Natural killer cell treated with Interleukin-12 subunit alpha and Interleukin-12 subunit beta and Interleukin-15 and Interleukin-18, amount 100 ng/mL, for 72 hours (primary cell): ENCODE measurements around the gene PCDHGB5. TPM values are rescaled to one million over a fixed set of nuclear protein-coding genes. Genes with fewer than 3 reads are reported as not detected.
"Not testable (repeated sequence)": the region's sequence is repeated elsewhere in the genome, so short reads cannot be mapped to it uniquely, and the experiment has no call there.

Source experiments
- ATAC-seq, 2 donors: fragments of 150-1000 bp; cut with Tn5 transposase in 1 of 2; sonication (Bioruptor Pico), chemical (Tn5 transposase) in 1 of 2; 2 replicates each; pipeline ENCODE4 v1.10.0; 2021
- DNase-seq: peaks from one replicate; pipeline ENCODE4 v3.0.0; 2022; ENCODE audit warnings: low spot score
- H3K27ac Mint-ChIP-seq, 2 donors: 1 replicate in 1 of 2; 2 replicates in 1 of 2; pipeline ENCODE4 v1.8.0; 2022; ENCODE audit warnings: mixed read lengths in 2 of 2, mild to moderate bottlenecking in 1 of 2, moderate library complexity in 1 of 2
- H3K27me3 Mint-ChIP-seq, 2 donors: 1 replicate in 1 of 2; 2 replicates in 1 of 2; pipeline ENCODE4 v1.8.0; 2022; ENCODE audit warnings: mixed read lengths in 2 of 2
- H3K36me3 Mint-ChIP-seq: one replicate; pipeline ENCODE4 v1.8.0; 2022; ENCODE audit warnings: mixed read lengths
- H3K4me1 Mint-ChIP-seq, 2 donors: 1 replicate in 1 of 2; 2 replicates in 1 of 2; pipeline ENCODE4 v1.8.0; 2022; ENCODE audit warnings: low read depth in 2 of 2, mixed read lengths in 2 of 2, mild to moderate bottlenecking in 1 of 2
- H3K4me3 Mint-ChIP-seq: one replicate; pipeline ENCODE4 v1.8.0; 2022; ENCODE audit warnings: mixed read lengths
- H3K9me3 Mint-ChIP-seq: 2 replicates; pipeline ENCODE4 v1.8.0; 2022; ENCODE audit warnings: mixed read lengths
- total RNA-seq, 2 donors: library from RNA; stranded (reverse); gene quantifications; one replicate each; pipeline ENCODE4 v1.2.3, GENCODE V29; 2022

The PCDHGB5 gene
- total RNA-seq, 2 donors from 2014 or later = 1.7 to 2.8 TPM

DNA sequence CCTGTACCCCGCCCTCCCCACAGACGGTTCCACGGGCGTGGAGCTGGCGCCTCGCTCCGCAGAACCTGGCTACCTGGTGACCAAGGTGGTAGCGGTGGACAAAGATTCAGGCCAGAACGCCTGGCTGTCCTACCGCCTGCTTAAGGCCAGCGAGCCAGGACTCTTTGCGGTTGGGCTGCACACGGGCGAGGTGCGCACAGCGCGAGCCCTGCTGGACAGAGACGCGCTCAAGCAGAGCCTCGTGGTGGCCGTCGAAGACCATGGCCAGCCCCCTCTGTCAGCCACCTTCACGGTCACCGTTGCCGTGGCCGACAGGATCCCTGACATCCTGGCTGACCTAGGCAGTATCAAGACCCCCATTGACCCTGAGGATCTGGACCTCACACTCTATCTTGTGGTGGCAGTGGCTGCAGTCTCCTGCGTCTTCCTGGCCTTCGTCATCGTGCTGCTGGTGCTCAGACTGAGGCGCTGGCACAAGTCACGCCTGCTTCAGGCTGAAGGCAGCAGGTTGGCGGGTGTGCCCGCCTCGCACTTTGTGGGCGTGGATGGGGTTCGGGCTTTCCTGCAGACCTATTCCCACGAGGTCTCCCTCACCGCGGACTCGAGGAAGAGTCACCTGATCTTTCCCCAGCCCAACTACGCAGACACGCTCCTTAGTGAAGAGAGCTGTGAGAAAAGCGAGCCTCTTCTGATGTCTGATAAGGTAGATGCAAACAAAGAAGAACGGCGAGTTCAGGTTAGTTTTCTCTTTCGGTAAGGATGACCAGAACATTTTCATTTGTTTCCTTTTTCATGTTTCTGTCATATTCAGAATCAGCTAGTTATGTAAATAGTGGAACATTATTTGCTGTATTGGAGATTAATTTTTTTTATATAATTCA lies 31.5 kb upstream of the PCDHGB5 start:
- Mint-ChIP-seq H3K27ac (no peak overlapping the region), H3K4me1 (peaks cover 3 to 4% of the 10 kb centered on the region in 2 donors), H3K27me3 (peaks cover 57 to 78% of the 10 kb centered on the region in 2 donors), H3K36me3 (peaks cover 24% of the 10 kb centered on the region), H3K9me3 (peaks cover 6% of the 10 kb centered on the region), H3K4me3 (no peak overlapping the region)
- no peak for ATAC-seq
- DNase-seq = no peak

GRCh38 chr5:141369994-141370848 lies 27.5 kb upstream of the PCDHGB5 start, which contains the start of gene PCDHGB3:
Gene PCDHGB3 (plus strand): TSS chr5:141370242. CDS start chr5:141370395, 153 bp downstream.
- Mint-ChIP-seq H3K9me3 (peaks cover 6% of the 10 kb centered on the region), H3K36me3 (peaks cover 18% of the 10 kb centered on the region), H3K27ac (no peak within 1 kb of the TSS), H3K4me3 (peak within 1 kb of the TSS; percentile 80), H3K27me3 (peaks cover 47 to 63% of the 10 kb centered on the region in 2 donors), H3K4me1 (peaks cover 4 to 8% of the 10 kb centered on the region in 2 donors)
- ATAC-seq (peak in 1 of 2 donors; percentile 44), DNase-seq (no peak)

DNA sequence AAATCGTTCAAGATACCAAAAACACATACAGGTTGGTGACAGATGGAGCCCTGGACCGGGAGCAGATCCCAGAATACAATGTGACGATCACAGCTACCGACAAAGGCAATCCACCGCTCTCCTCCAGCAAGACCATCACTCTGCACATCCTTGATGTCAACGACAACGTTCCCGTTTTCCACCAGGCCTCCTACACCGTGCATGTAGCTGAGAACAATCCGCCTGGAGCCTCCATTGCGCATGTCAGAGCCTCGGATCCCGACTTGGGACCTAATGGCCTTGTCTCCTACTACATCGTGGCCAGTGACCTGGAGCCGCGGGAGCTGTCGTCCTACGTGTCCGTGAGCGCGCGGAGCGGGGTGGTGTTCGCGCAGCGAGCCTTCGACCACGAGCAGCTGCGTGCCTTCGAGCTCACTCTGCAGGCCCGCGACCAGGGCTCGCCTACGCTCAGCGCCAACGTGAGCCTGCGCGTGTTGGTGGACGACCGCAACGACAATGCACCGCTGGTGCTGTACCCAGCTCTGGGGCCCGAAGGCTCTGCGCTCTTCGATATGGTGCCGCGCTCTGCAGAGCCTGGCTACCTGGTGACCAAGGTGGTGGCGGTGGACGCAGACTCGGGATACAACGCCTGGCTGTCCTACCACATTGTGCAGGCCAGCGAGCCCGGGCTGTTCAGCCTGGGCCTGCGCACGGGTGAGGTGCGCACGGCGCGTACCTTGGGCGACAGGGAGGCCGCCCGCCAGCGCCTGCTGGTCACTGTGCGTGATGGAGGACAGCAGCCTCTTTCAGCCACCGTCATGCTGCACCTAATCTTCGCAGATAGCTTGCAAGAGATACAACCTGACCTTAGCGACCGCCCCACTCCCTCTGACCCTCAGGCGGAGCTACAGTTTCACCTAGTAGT lies 25.9 kb upstream of the PCDHGB5 start:
- peaks cover 6% of the 10 kb centered on the region for H3K9me3 Mint-ChIP-seq
- peaks cover 44 to 49% of the 10 kb centered on the region in 2 donors for H3K27me3 Mint-ChIP-seq
- H3K4me1 Mint-ChIP-seq = peaks cover 4 to 8% of the 10 kb centered on the region in 2 donors
- ATAC-seq (no peak), DNase-seq (no peak)
- H3K4me3 Mint-ChIP-seq = no peak overlapping the region
- H3K27ac Mint-ChIP-seq = no peak overlapping the region
- peaks cover 17% of the 10 kb centered on the region for H3K36me3 Mint-ChIP-seq

DNA sequence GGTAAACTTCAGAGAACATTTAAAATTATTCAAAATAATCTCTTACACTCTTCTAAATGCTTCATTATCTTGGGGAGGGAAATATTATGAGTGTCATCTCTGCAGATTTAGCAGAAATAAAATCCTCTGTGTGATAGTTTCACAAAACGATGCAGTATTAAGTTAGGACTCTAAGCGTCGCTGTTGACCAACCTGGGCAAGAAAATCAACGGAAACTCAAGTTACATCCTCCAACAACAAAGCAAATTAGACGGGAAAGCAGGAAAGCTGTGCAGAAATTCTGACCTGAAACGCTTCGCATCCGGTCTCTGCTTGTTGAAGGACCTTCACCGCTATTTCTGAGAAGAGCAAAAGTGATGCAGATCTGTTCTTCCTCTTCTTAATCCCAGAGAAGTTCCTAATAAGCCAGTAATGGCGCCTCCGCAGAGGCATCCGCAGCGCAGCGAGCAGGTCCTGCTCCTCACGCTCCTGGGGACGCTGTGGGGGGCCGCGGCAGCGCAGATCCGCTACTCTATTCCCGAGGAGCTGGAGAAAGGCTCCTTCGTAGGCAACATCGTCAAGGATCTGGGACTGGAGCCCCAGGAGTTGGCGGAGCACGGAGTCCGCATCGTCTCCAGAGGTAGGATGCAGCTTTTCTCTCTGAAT lies 24.0 kb upstream of the PCDHGB5 start, which contains the start of gene PCDHGA6:
PCDHGA6 (plus strand) TSS at position 219 of the 645 bp plus-strand sequence; CDS start at position 412, 193 bp downstream.
- Mint-ChIP-seq H3K27ac (no peak within 1 kb of the TSS), H3K4me3 (peak within 1 kb of the TSS; percentile 33), H3K36me3 (peaks cover 17% of the 10 kb centered on the region), H3K4me1 (peaks cover 4 to 8% of the 10 kb centered on the region in 2 donors), H3K27me3 (peaks cover 45 to 47% of the 10 kb centered on the region in 2 donors), H3K9me3 (peaks cover 6% of the 10 kb centered on the region)
- ATAC-seq = no peak
- DNase-seq = no peak

DNA sequence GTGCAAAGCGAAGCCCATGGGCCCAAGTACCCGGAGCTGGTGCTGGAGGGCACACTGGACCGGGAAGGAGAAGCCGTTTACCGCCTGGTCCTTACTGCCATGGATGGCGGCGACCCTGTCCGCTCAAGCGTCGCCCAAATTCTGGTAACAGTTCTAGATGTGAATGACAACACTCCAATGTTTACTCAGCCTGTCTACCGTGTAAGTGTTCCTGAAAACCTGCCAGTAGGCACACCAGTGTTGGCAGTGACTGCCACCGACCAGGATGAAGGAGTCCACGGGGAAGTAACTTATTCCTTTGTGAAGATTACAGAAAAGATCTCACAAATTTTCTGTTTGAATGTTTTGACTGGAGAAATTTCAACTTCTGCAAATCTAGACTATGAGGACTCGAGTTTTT lies 23.1 kb upstream of the PCDHGB5 start:
- DNase-seq (no peak), ATAC-seq (no peak)
- Mint-ChIP-seq H3K27ac (no peak overlapping the region), H3K27me3 (peaks cover 41 to 44% of the 10 kb centered on the region in 2 donors), H3K36me3 (peaks cover 17% of the 10 kb centered on the region), H3K9me3 (peaks cover 6% of the 10 kb centered on the region), H3K4me3 (no peak overlapping the region), H3K4me1 (peaks cover 4 to 8% of the 10 kb centered on the region in 2 donors)

GRCh38 chr5:141375444-141376155 lies 22.1 kb upstream of the PCDHGB5 start:
- Mint-ChIP-seq H3K36me3 (peaks cover 17% of the 10 kb centered on the region), H3K27me3 (peaks cover 38 to 41% of the 10 kb centered on the region in 2 donors)
- H3K4me1 Mint-ChIP-seq, DNase-seq, H3K4me3 Mint-ChIP-seq, H3K27ac Mint-ChIP-seq, ATAC-seq, H3K9me3 Mint-ChIP-seq: not testable (repeated sequence)

DNA sequence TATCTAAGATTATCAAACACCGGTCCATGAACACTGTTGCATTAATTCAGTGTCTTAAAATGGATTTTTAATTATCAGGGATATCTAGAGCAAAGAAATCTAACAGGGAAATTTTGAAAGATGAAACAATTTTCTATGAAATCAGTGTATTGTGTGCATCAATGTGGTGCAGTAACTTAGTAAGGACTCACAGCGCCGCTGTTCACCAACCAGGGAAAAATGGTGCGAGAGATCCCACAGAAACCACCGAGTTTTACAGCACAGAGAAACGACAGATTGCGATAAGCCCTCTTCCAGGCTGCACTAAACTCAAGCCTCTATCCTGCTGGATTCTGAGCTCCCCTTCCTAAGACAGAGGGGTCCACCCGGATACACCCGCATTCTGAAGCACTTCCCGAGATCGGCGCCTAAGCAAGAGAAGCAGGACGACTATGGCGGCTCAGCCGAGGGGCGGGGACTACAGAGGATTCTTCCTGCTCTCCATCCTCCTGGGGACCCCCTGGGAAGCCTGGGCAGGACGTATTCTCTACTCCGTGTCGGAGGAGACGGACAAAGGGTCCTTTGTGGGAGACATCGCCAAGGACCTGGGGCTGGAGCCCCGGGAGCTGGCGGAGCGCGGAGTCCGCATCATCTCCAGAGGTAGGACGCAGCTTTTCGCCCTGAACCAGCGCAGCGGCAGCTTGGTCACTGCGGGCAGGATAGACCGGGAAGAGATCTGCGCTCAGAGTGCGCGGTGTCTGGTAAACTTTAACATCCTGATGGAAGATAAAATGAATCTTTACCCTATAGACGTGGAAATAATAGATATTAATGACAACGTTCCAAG lies 15.1 kb upstream of the PCDHGB5 start, which contains the start of gene PCDHGA7:
PCDHGA7 (plus strand) TSS at position 274 of the 826 bp plus-strand sequence; CDS start at position 432, 158 bp downstream.
- Mint-ChIP-seq H3K4me3 (peak within 1 kb of the TSS; percentile 78), H3K27ac (no peak within 1 kb of the TSS), H3K9me3 (no peaks in the 10 kb centered on the region), H3K36me3 (no peaks in the 10 kb centered on the region), H3K4me1 (no peaks in the 10 kb centered on the region), H3K27me3 (peaks cover 37 to 59% of the 10 kb centered on the region in 2 donors)
- ATAC-seq (peak in 1 of 2 donors; percentile 17), DNase-seq (no peak)

- Mint-ChIP-seq H3K27me3 (peaks cover 39 to 61% of the 10 kb centered on the region in 2 donors), H3K4me3 (no peak overlapping the region), H3K9me3 (no peaks in the 10 kb centered on the region), H3K4me1 (no peaks in the 10 kb centered on the region), H3K36me3 (peaks cover 2% of the 10 kb centered on the region), H3K27ac (no peak overlapping the region)
- ATAC-seq = no peak
- DNase-seq = no peak
Observed at GRCh38 chr5:141383345-141383744, 14.4 kb upstream of the PCDHGB5 start.

DNA sequence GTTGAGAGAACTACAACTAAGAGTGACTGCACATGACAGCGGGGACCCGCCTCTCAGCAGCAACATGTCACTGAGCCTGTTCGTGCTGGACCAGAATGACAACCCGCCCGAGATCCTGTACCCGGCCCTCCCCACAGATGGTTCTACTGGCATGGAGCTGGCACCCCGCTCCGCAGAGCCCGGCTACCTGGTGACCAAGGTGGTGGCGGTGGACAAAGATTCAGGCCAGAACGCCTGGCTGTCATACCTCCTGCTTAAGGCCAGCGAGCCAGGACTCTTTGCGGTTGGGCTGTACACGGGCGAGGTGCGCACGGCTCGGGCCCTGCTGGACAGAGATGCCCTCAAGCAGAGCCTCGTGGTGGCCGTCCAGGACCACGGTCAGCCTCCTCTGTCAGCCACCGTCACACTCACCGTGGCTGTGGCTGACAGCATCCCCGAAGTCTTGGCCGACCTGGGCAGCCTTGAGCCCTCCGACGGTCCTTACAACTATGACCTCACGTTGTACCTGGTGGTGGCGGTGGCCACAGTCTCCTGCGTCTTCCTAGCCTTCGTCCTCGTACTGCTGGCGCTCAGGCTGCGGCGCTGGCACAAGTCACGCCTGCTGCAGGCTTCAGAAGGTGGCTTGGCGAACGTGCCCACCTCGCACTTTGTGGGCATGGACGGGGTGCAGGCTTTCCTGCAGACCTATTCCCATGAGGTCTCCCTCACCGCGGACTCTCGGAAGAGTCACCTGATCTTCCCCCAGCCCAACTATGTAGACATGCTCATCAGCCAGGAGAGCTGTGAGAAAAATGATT lies 13.1 kb upstream of the PCDHGB5 start:
- Mint-ChIP-seq H3K4me1 (no peaks in the 10 kb centered on the region), H3K27ac (no peak overlapping the region), H3K27me3 (peaks cover 43 to 59% of the 10 kb centered on the region in 2 donors), H3K9me3 (no peaks in the 10 kb centered on the region), H3K4me3 (no peak overlapping the region), H3K36me3 (peaks cover 9% of the 10 kb centered on the region)
- ATAC-seq = no peak
- DNase-seq = no peak

DNA sequence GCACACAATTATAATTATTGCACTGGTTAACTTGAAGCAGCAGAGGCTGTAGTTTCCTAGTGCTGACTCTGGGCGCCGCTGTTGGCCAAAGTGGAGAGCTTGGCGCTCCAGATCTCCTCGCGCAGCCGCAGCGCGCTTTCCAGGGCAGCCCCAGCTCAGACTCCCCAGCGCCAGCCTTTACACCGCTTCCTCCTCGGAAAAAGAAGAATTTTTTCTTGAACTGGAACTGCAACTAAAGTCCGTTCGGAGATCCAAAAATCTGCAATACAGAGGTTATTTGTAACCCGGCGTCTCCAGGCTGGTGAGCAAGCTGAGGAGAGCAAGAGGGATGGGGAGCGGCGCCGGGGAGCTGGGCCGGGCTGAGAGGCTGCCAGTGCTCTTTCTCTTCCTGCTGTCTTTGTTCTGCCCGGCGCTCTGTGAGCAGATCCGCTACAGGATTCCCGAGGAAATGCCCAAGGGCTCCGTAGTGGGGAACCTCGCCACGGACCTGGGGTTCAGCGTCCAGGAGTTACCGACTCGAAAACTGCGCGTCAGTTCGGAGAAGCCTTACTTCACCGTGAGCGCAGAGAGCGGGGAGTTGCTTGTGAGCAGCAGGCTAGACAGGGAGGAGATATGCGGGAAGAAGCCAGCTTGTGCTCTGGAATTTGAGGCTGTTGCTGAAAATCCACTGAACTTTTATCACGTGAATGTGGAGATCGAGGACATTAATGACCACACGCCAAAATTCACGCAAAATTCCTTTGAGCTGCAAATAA lies 10.0 kb upstream of the PCDHGB5 start, which contains the start of gene PCDHGB4:
PCDHGB4 (plus strand) TSS at position 142 of the 755 bp plus-strand sequence; CDS start at position 329, 187 bp downstream.
- peaks cover 14% of the 10 kb centered on the region for H3K36me3 Mint-ChIP-seq
- H3K27me3 Mint-ChIP-seq = peaks cover 42 to 74% of the 10 kb centered on the region in 2 donors
- peak within 1 kb of the TSS; percentile 63 for H3K4me3 Mint-ChIP-seq
- not testable (repeated sequence) for H3K9me3 Mint-ChIP-seq, H3K27ac Mint-ChIP-seq, H3K4me1 Mint-ChIP-seq, DNase-seq
- ATAC-seq = peak; percentile 78 to 84
